Natural killer cell (primary cell): ENCODE data around the gene NEGR1. TPM values are rescaled to one million over a fixed set of nuclear protein-coding genes. Genes with fewer than 3 reads are reported as not detected.

ENCODE experiments used
- ATAC-seq, 3 donors: fragments of 150-1000 bp in 2 of 3; fragments of 200-7000 bp in 1 of 3; cut with Tn5 transposase; 1 replicate in 1 of 3; 2 replicates in 2 of 3; pipeline ENCODE4 v1.10.0; 2021; ENCODE audit warnings: mild to moderate bottlenecking in 2 of 3, moderate library complexity in 2 of 3
- DNase-seq, 2 donors: peaks; one replicate each; pipeline versions ENCODE4 v3.0.0 to v3.0.0-alpha.2; 2013 to 2021; ENCODE audit warnings: mixed read lengths in 1 of 2
- H3K27ac ChIP-seq: one replicate; pipeline ENCODE4 v1.5.1; 2013; ENCODE audit warnings: mild to moderate bottlenecking, low read length
- H3K27me3 ChIP-seq: one replicate; pipeline ENCODE4 v1.6.1; 2013; ENCODE audit warnings: low read length; ENCODE audit not compliant: control insufficient read depth, insufficient read depth
- H3K36me3 ChIP-seq: one replicate; pipeline ENCODE4 v1.6.1; 2013; ENCODE audit warnings: low read length; ENCODE audit not compliant: control insufficient read depth, insufficient read depth
- H3K4me1 ChIP-seq: one replicate; pipeline ENCODE4 v1.6.1; 2013; ENCODE audit warnings: low read length; ENCODE audit not compliant: control insufficient read depth, insufficient read depth
- H3K4me3 ChIP-seq: one replicate; pipeline ENCODE4 v1.5.1; 2013; ENCODE audit warnings: low read length
- H3K9me3 ChIP-seq: one replicate; pipeline ENCODE4 v1.6.1; 2013; ENCODE audit warnings: low read length; ENCODE audit not compliant: control insufficient read depth, insufficient read depth
- H3K27ac Mint-ChIP-seq, 2 donors: one replicate each; pipeline ENCODE4 v1.8.0; 2022; ENCODE audit warnings: mild to moderate bottlenecking in 2 of 2, mixed read lengths in 2 of 2, moderate library complexity in 1 of 2
- H3K27me3 Mint-ChIP-seq, 2 donors: one replicate each; pipeline ENCODE4 v1.8.0; 2022; ENCODE audit warnings: low read depth in 2 of 2, mixed read lengths in 2 of 2
- H3K36me3 Mint-ChIP-seq: one replicate; pipeline ENCODE4 v1.8.0; 2022; ENCODE audit warnings: mixed read lengths
- H3K4me1 Mint-ChIP-seq, 2 donors: one replicate each; pipeline ENCODE4 v1.8.0; 2022; ENCODE audit warnings: mixed read lengths in 2 of 2
- H3K4me3 Mint-ChIP-seq: one replicate; pipeline ENCODE4 v1.8.0; 2022; ENCODE audit warnings: mild to moderate bottlenecking, moderate library complexity, mixed read lengths
- H3K9me3 Mint-ChIP-seq, 2 donors: one replicate each; pipeline ENCODE4 v1.8.0; 2022; ENCODE audit warnings: mixed read lengths in 2 of 2
- WGBS: methylation state at CpG from one replicate; pipeline ENCODE4 v1.1.7; 2013; ENCODE audit warnings: missing lambda C conversion rate; ENCODE audit not compliant: insufficient coverage; 5-methylcytosine and 5-hydroxymethylcytosine counted together
- intact Hi-C: fragments of 100-400 bp; cut with micrococcal nuclease; formaldehyde crosslinking; loops from one replicate; pipeline ENCODE4 v1.14.2; 2022
- total RNA-seq, 4 donors: library from RNA; stranded (reverse); fragments of 120-200 nt in 1 of 4; gene quantifications; one replicate each; pipeline versions ENCODE4 v1.2.3 to v1.2.4, GENCODE V29; 2013 to 2022
- TF ChIP-seq, protein P1 (sequence below): fragments of 200-600 bp; IDR thresholded peaks from one replicate; pipeline ENCODE4 v1.8.0; 2022; ENCODE audit warnings: antibody characterized with exemption

Gene NEGR1
- total RNA-seq, 3 donors from 2014 or later (not counting 1 experiment from before 2014, with no cell fraction given), result 0.55 to 1.3 TPM; not detected in 1

DNA sequence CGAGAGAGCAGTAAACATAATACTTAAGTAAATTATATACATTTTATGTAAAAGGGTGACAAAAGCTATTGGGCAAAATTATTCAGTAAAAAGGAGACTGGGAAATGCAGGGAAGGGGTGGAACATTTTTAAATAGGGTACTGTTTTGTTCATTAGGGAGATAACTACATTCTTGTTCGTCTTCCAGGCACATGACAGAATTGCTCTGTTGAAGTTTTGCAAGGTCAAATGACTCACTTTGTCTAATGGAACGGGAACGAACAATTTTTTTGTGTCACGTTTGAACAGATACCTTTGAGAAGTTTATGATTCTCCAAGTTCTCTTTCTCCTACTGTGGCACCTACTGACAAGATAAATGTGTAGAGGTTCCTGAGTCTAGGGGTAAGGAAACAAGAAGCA is 819.2 kb downstream of the NEGR1 start:
- Mint-ChIP-seq H3K36me3 (peaks cover 6% of the 10 kb centered on the region), H3K4me3 (no peak overlapping the region), H3K9me3 (peaks cover 8 to 13% of the 10 kb centered on the region in 2 donors), H3K27ac (no peak overlapping the region), H3K4me1 (no peaks in the 10 kb centered on the region), H3K27me3 (no peaks in the 10 kb centered on the region)
- H3K27ac ChIP-seq, result no peak overlapping the region
- no peak overlapping the region for H3K4me3 ChIP-seq
- WGBS, result 86% methylated on average over 4 of the region's 5 CpGs
- intact Hi-C loops, result no loop called here
- H3K27me3 ChIP-seq, result no peaks in the 10 kb centered on the region
- no peaks in the 10 kb centered on the region for H3K4me1 ChIP-seq
- TF ChIP-seq, protein P1, sequence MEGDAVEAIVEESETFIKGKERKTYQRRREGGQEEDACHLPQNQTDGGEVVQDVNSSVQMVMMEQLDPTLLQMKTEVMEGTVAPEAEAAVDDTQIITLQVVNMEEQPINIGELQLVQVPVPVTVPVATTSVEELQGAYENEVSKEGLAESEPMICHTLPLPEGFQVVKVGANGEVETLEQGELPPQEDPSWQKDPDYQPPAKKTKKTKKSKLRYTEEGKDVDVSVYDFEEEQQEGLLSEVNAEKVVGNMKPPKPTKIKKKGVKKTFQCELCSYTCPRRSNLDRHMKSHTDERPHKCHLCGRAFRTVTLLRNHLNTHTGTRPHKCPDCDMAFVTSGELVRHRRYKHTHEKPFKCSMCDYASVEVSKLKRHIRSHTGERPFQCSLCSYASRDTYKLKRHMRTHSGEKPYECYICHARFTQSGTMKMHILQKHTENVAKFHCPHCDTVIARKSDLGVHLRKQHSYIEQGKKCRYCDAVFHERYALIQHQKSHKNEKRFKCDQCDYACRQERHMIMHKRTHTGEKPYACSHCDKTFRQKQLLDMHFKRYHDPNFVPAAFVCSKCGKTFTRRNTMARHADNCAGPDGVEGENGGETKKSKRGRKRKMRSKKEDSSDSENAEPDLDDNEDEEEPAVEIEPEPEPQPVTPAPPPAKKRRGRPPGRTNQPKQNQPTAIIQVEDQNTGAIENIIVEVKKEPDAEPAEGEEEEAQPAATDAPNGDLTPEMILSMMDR, result no peak
- ATAC-seq (no peak), DNase-seq (no peak)
- no peaks in the 10 kb centered on the region for H3K9me3 ChIP-seq
- H3K36me3 ChIP-seq, result no peaks in the 10 kb centered on the region

DNA sequence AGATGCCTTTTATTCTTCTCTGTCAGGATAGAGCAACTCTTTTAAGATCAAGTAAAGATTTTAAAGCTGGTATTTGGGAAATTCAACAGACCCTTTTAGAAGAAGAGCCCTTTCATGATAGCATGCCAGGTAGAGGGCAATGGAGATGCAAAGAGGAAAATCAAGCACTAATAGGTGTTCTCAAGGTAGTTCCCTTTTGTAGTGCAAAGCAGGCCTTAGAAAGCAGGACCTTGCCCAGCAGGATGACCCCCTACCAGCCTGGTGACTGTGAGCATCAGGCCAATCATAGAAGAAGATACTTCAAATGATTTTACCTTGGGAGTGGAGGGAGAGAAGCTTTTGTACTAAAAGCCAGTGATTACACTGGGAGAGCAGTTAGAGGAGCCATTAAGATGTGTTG is 820.1 kb downstream of the NEGR1 start:
- intact Hi-C loops, result no loop called here
- H3K27me3 ChIP-seq, result no peaks in the 10 kb centered on the region
- Mint-ChIP-seq H3K9me3 (peaks cover 8 to 13% of the 10 kb centered on the region in 2 donors), H3K27me3 (no peaks in the 10 kb centered on the region), H3K27ac (no peak overlapping the region), H3K4me1 (no peaks in the 10 kb centered on the region), H3K36me3 (peaks cover 6% of the 10 kb centered on the region), H3K4me3 (no peak overlapping the region)
- H3K27ac ChIP-seq, result no peak overlapping the region
- DNase-seq (no peak), ATAC-seq (no peak)
- H3K4me3 ChIP-seq, result no peak overlapping the region
- H3K36me3 ChIP-seq, result no peaks in the 10 kb centered on the region
- TF ChIP-seq, protein P1, result no peak
- H3K4me1 ChIP-seq, result no peaks in the 10 kb centered on the region
- H3K9me3 ChIP-seq, result no peaks in the 10 kb centered on the region

DNA sequence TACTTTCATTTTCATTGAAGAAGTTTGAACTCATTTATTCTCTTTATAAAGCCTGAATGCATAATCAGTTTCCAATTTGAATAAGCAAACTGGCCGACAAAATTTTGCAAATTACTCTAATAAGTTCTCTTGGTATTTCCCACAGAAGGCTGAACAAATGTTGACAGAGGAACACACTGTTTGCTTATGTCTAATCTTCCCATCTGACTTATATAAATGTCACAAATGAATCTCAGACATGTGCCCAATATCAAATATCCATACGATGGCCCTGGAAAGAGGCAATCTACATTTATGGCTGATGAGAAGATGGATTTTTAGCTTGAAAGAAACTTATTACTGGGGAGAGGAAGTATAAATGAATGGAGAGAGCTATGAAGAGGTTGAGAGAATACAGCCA is 820.9 kb downstream of the NEGR1 start:
- Histone ChIP-seq H3K4me1 (no peaks in the 10 kb centered on the region), H3K9me3 (peaks cover under 1% of the 10 kb centered on the region), H3K4me3 (no peak overlapping the region), H3K27me3 (no peaks in the 10 kb centered on the region), H3K36me3 (no peaks in the 10 kb centered on the region), H3K27ac (no peak overlapping the region)
- H3K36me3 Mint-ChIP-seq, result peaks cover 6% of the 10 kb centered on the region
- TF ChIP-seq, protein P1, result no peak
- no peaks in the 10 kb centered on the region for H3K4me1 Mint-ChIP-seq
- H3K27me3 Mint-ChIP-seq, result no peaks in the 10 kb centered on the region
- ATAC-seq (no peak), DNase-seq (no peak)
- H3K27ac Mint-ChIP-seq, result no peak overlapping the region
- intact Hi-C loops, result no loop called here
- peaks cover 7 to 15% of the 10 kb centered on the region in 2 donors for H3K9me3 Mint-ChIP-seq
- 83% methylated on average over 2 of the region's 2 CpGs for WGBS
- H3K4me3 Mint-ChIP-seq, result no peak overlapping the region

DNA sequence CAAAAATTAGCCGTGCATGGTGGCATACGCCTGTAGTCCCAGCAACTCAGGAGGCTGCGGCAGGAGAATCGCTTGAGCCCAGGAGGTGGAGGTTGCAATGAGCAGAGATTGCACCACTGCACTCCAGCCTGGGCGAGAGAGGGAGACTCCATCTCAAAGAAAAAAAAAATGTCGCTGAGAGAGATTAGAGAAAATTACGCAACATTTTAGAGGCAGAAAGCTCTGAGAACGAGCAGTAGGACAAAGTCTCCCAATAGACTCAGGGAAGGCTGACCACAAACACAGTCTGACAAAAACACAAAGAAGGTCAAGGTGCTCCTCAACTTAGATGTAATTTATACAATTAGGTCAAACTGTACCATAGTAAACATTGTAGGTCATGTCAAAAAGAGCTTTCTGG is 833.9 kb downstream of the NEGR1 start:
- WGBS, result 87% methylated on average over 8 of the region's 8 CpGs
- Mint-ChIP-seq H3K4me3 (no peak overlapping the region), H3K27ac (no peak overlapping the region), H3K36me3 (no peaks in the 10 kb centered on the region), H3K4me1 (no peaks in the 10 kb centered on the region), H3K9me3 (peaks cover 3 to 5% of the 10 kb centered on the region in 2 donors), H3K27me3 (no peaks in the 10 kb centered on the region)
- Histone ChIP-seq H3K4me3 (no peak overlapping the region), H3K27me3 (no peaks in the 10 kb centered on the region), H3K36me3 (no peaks in the 10 kb centered on the region), H3K4me1 (no peaks in the 10 kb centered on the region), H3K27ac (no peak overlapping the region), H3K9me3 (no peaks in the 10 kb centered on the region)
- TF ChIP-seq, protein P1, result no peak
- ATAC-seq (no peak), DNase-seq (no peak)
- intact Hi-C loops, result no loop called here
